GM18520 (cell line): Measurements from ENCODE around the gene ZIC5.

ENCODE experiments used
- ATAC-seq: cut with Tn5 transposase; IDR thresholded peaks from one replicate; pipeline ENCODE4 v1.9.1; 2021; ENCODE audit not compliant: unreplicated experiment

The ZIC5 gene

DNA sequence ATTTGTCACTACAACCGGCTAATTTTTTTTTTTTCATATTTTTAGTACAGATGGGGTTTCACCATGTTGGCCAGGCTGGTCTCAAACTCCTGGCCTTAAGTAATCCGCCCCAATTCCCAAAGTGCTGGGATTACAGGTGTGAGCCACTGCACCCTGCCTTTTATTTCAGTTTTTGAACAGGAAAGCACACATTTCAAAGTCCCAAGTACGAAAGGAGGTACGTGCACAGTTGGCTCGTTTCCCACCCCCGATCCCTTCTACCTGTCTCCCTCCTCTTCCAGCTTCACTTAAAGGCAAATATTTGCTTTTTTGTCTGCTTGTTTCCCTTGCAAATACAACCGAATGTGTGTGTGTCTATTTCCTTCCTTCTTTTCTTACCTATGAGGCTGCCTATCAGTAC is 30.5 kb downstream of the ZIC5 start:
- ATAC-seq, result no peak

DNA sequence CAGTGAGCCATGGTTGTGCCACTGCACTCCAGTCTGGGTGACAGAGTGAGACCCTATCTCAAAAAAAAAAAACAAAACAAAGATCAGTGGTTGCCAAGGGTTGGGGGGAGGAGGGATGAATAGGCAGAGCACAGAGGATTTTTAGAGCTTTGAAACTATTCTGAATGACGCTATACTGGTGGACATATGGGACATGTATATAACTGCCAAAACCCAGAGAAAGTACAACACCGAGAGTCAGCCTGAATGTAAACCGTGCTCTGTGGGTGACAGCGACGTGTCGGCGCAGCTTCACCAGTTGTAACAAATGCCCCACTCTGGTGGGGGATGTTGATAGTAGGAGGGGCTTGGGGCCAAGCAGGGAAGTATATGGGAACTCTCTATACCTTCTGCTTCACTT is 32.9 kb downstream of the ZIC5 start:
- no peak for ATAC-seq

DNA sequence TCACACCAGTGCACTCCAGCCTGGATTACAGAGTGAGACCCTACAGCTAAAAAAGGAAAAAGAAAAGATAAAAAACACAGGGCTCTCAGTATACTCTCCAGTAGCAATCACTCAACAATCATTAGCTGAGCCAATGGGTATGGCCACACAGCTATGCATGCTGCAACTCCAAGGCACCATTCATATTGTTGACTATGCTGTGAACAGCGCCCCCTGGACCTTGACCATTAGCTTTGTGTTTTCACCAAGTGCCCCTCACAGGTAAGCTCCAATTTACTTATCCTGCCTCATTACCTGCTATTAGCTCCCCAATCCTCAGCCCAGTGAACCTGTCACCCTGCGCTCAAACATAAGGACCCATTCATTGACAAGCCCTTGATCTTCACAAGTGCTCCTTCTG is 35.8 kb downstream of the ZIC5 start:
- no peak for ATAC-seq

DNA sequence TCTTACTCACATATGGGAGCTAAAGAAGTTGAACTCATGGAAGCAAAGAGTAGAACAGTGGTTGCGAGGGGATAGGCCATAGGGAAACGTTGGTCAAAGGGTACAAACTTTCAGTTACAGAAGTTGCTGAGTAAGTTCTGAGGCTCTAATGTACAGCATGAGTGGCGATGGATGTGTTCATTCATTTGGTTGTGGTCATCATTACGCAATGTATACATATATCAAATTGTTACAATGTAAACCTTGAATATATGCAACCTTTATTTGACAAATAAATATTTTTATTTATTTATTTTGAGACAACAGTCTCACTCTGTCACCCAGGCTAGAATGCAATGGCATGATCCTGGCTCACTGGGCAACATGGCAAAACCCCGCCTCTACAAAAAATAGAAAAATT is 38.7 kb downstream of the ZIC5 start:
- no peak for ATAC-seq

- no peak for ATAC-seq
Observed at GRCh38 chr13:99930925-99931324, 40.6 kb downstream of the ZIC5 start.

DNA sequence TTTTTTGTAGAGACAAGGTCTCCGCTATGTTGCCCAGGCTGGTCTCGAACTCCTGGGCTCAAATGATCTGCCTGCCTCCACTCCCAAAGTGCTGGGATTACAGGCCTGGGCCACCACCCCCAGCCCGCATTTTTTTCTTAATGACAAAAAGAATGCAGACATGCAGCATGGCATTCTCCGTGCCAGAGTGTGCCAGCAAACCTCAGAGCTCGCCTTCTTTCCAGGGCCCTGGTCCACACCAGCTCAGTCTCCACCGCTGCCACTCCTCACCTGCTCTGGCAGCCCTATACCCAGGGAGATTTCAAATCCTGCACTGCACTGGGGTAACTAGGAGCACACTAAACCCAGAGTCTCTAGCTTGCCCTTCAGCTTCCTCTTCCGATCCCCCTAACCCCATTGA is 41.7 kb downstream of the ZIC5 start:
- ATAC-seq, result no peak

- no peak for ATAC-seq
Observed at GRCh38 chr13:99926014-99926731, 45.4 kb downstream of the ZIC5 start.

- ATAC-seq, result no peak
Observed at GRCh38 chr13:99923877-99924582, 47.5 kb downstream of the ZIC5 start.

- ATAC-seq, result no peak
Observed at GRCh38 chr13:99922631-99923404, 48.7 kb downstream of the ZIC5 start.

DNA sequence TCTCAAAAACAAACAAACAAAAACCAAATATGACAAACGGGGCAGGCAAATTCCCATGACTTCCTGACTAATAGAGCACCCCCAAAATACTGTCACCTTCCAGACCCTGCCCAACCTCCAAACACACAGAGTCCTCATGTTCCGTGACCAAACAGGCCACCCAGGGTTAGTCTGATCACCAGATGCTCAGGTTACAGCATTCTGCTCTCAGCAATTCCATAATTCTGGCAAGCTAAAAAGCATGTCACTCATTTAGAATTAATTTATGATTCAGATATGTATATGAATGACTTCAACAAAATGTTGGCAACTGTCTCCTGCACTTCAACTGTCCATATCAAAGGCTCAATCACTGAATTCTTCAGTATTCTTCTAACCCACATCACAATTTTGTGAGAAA is 52.4 kb downstream of the ZIC5 start:
- no peak for ATAC-seq

DNA sequence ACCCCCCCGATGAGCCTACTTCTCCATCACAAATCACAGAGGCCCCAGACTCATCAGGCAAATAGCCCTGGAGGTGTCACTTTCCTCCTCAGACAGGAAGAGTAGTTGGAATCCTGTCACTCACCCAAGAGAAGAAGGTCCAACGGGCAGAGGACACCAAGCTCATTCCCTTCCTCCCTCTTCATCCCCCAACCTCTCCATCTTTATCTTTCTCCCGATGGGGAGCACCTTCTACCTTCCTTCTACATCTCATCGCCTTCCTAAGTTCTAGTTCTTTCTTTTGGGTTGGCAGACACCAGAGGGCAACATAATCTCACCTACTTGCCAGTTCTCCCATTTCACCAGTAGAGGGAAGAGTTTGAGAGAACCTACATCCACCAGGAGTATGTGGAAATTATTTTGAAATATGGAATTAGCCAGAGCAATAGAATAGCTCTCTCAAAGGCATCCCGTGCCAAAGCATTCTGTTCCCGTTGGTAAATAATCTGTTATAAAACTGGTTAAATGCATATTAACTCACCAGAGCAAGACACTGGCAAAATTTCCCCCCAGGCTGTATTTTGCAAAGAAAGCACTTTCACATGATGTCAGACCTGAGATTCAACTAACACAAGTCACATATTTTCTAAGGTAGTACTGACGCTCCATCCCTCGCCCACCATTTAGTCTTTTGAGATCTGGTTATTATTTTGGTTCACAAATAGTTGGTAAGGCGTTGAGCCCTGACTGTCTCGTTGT is 55.0 kb downstream of the ZIC5 start:
- peak; percentile 76 for ATAC-seq

DNA sequence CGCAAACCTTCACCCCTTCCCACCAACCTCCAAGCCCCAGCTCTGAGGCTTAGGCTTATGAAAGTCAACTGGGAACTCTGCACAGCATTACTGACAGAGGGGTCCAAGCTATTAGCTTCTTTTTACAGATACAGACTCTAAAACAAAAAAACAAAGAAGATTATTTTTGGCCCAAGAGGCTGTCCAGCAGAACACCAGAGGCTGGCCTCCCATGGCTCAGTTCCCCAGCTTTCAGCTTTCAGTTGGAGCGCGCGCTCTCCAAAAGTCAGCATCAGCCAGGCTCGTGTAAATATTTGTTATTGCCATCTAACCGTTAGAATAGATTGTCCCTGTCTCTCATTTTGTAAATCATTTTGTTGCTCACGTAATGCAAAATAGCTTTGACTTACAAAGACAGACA is 58.4 kb downstream of the ZIC5 start:
- ATAC-seq, result no peak
